Nucleus accumbens (tissue), 56 donors: Measurements from ENCODE around the gene RRAGD.
A peak's percentile ranks its signal among the peaks of the same experiment; 100 is the strongest.

Experiments used
- DNase-seq, 56 donors: peaks; one replicate each; lab custom pipeline; 2025; lab: John Stamatoyannopoulos, UW

Gene RRAGD

GRCh38 chr6:89350281-89350966 is 61.6 kb downstream of the RRAGD start:
- DNase-seq, result no peak

- DNase-seq, result no peak
Observed at GRCh38 chr6:89348372-89348771, 63.7 kb downstream of the RRAGD start.

GRCh38 chr6:89347825-89348224 is 64.2 kb downstream of the RRAGD start:
- DNase-seq, result no peak

- no peak for DNase-seq
Observed at GRCh38 chr6:89346433-89346832, 65.6 kb downstream of the RRAGD start.

- DNase-seq, result no peak
Observed at GRCh38 chr6:89339565-89339964, 72.5 kb downstream of the RRAGD start.

GRCh38 chr6:89335164-89335563 is 76.9 kb downstream of the RRAGD start:
- no peak for DNase-seq

GRCh38 chr6:89330910-89331309 is 81.2 kb downstream of the RRAGD start:
- DNase-seq, result no peak

- no peak for DNase-seq
Observed at GRCh38 chr6:89328976-89329375, 83.1 kb downstream of the RRAGD start.

GRCh38 chr6:89324304-89324703 is 87.8 kb downstream of the RRAGD start:
- no peak for DNase-seq

- no peak for DNase-seq
Observed at GRCh38 chr6:89323511-89323971, 88.5 kb downstream of the RRAGD start.

GRCh38 chr6:89321131-89321970 is 90.7 kb downstream of the RRAGD start:
- DNase-seq, result peak in 2 of 56 donors; percentile 9 to 11

GRCh38 chr6:89320012-89320559 is 92.0 kb downstream of the RRAGD start:
- no peak for DNase-seq

GRCh38 chr6:89317067-89317466 is 95.0 kb downstream of the RRAGD start:
- DNase-seq, result no peak

GRCh38 chr6:89315249-89315885 is 96.7 kb downstream of the RRAGD start, which contains the start of gene GABRR2:
Gene GABRR2 (minus strand): TSS chr6:89315299. CDS start chr6:89315165, 134 bp downstream.
- DNase-seq, result no peak

GRCh38 chr6:89314692-89315091 is 97.4 kb downstream of the RRAGD start:
- DNase-seq, result no peak
